Esophagus muscularis mucosa (tissue), 4 donors: ENCODE data around the gene CCDC34. TPM values are rescaled to one million over a fixed set of nuclear protein-coding genes. Genes with fewer than 3 reads are reported as not detected.
"Not testable (repeated sequence)": the region's sequence is repeated elsewhere in the genome, so short reads cannot be mapped to it uniquely, and the experiment has no call there.

Experiments
- DNase-seq: peaks from one replicate; pipeline ENCODE4 v3.0.0-alpha.2; 2017; ENCODE audit errors: extremely low spot score
- H3K27ac ChIP-seq, 4 donors: fragments of 200-600 bp; sonication (generic); replicated peaks in 1 of 4; 1 replicate in 3 of 4; 2 replicates in 1 of 4; pipeline ENCODE4 v1.5.1; 2016 to 2019; ENCODE audit warnings: mild to moderate bottlenecking in 1 of 4
- H3K27me3 ChIP-seq, 4 donors: fragments of 200-600 bp; sonication (generic); one replicate each; pipeline versions ENCODE4 v1.5.1 to v1.6.0; 2016 to 2019
- H3K36me3 ChIP-seq, 4 donors: fragments of 200-600 bp; sonication (generic); one replicate each; pipeline ENCODE4 v1.5.1; 2016 to 2019
- H3K4me1 ChIP-seq, 4 donors: fragments of 200-600 bp; sonication (generic); one replicate each; pipeline ENCODE4 v1.5.1; 2016 to 2019
- H3K4me3 ChIP-seq, 4 donors: fragments of 200-600 bp; sonication (generic); 1 replicate in 2 of 4; 2 replicates in 2 of 4; pipeline ENCODE4 v1.5.1; 2016 to 2019; ENCODE audit warnings: mild to moderate bottlenecking in 4 of 4, moderate library complexity in 1 of 4
- H3K9me3 ChIP-seq, 4 donors: fragments of 200-600 bp; sonication (generic); 1 replicate in 3 of 4; 2 replicates in 1 of 4; pipeline ENCODE4 v1.5.1; 2016 to 2019
- CTCF ChIP-seq, 3 experiments: fragments of 200-600 bp in 2 of 3; fragments of 450-650 bp in 1 of 3; sonication (generic) in 2 of 3; IDR thresholded peaks; one replicate each; pipeline ENCODE4 v1.5.1; 2017 to 2019; ENCODE audit warnings: antibody characterized with exemption in 3 of 3, mild to moderate bottlenecking in 2 of 3, moderate library complexity in 1 of 3
- EP300 ChIP-seq: sonication (generic); formaldehyde crosslinking; IDR thresholded peaks from one replicate; pipeline ENCODE4 v1.6.1; 2017; ENCODE audit warnings: antibody characterized with exemption
- POLR2A ChIP-seq: fragments of 450-650 bp; IDR thresholded peaks from one replicate; pipeline ENCODE4 v1.6.1; 2017; ENCODE audit warnings: antibody characterized with exemption, moderate library complexity, mild to moderate bottlenecking, low read depth
- POLR2AphosphoS5 ChIP-seq, 2 donors: sonication (generic); formaldehyde crosslinking; IDR thresholded peaks; one replicate each; pipeline ENCODE4 v1.6.1; 2017; ENCODE audit warnings: antibody characterized with exemption in 2 of 2
- WGBS: methylation state at CpG from one replicate; pipeline ENCODE4 v1.1.5; 2018; 5-methylcytosine and 5-hydroxymethylcytosine counted together
- intact Hi-C: fragments of 100-400 bp; cut with DNase I; formaldehyde crosslinking; loops from one replicate; pipeline ENCODE4 v1.15.1; 2023
- total RNA-seq, 4 donors: library from RNA; depleted of rRNA; stranded (reverse); fragments of >200 nt; gene quantifications; one replicate each; pipeline versions ENCODE4 v1.1.0 to v1.2.1, GENCODE V29; 2016

The CCDC34 gene
- total RNA-seq, 4 donors from 2014 or later = 0.83 to 1.5 (median 1.2) TPM

DNA sequence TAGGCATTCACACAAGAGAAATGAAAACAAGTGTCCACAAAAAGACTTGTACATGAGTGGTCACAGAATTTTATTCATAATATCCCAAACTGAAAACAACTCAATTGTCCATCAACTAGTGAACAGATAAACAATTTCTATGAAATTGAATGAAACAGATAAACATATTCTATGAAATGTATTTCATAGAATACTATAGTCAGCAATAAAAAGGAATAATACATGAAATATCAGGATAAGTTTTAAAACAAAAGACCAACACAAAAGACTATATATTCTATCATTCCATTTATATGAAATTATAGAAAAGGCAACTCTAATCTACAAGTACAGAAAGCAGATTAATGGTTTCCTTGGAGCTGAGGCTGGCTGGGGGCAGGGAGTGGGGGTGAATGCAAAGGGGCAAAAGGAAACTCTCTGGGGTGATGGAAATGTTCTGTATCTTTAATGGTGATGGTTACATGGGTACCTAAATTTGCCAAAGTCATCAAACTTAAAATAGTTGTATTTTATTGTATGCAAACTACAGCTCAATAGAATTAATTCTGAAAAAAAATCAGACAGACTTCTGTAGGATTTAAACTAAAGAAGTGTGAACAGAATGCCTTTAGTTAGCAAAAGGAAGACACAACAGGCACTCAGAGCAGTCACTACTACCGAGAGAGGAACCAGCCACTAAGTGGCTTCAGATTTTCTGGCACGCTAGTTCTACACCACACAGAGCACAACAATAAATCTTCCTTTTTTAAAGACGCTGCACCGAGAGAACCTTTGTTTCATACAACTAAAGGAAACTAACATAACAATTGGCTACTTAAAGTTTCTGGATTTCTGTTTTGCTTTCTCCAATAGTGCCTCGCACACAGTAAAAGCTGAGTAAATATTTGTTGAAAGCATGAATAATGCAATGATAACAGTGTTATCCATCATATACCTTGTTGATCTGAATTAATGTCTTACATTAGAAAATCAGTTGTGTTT is 15.4 kb downstream of the CCDC34 start:
- Histone ChIP-seq H3K4me1 (peaks cover 0 to 6% (median 0%) of the 10 kb centered on the region in 4 donors), H3K4me3 (no peak overlapping the region), H3K27me3 (no peaks in the 10 kb centered on the region), H3K9me3 (no peaks in the 10 kb centered on the region), H3K27ac (no peak overlapping the region), H3K36me3 (no peaks in the 10 kb centered on the region)
- no peak for DNase-seq
- 88% methylated on average over 5 of the region's 5 CpGs for WGBS
- intact Hi-C loops = no loop called here
- no peak for TF ChIP-seq POLR2A
- no peak for TF ChIP-seq POLR2AphosphoS5 (IDR thresholded peaks at IDR 0.05)
- no peak for TF ChIP-seq CTCF (IDR thresholded peaks at IDR 0.05)
- no peak for TF ChIP-seq EP300

- intact Hi-C loops = no loop called here
These were observed 23.1 kb downstream of the CCDC34 start for GRCh38 chr11:27339941-27340340.

GRCh38 chr11:27334764-27335163 is 28.3 kb downstream of the CCDC34 start:
- H3K27me3 ChIP-seq, H3K9me3 ChIP-seq, H3K36me3 ChIP-seq, H3K4me3 ChIP-seq, H3K27ac ChIP-seq, H3K4me1 ChIP-seq, DNase-seq, intact Hi-C loops: not testable (repeated sequence)
- WGBS = 95% methylated on average over 4 of the region's 4 CpGs

More at GRCh38 chr11:27339941-27340340, 23.1 kb downstream of the CCDC34 start:
- DNase-seq = no peak
- H3K27ac ChIP-seq = no peak overlapping the region
- no peaks in the 10 kb centered on the region for H3K4me1 ChIP-seq
- no peaks in the 10 kb centered on the region for H3K9me3 ChIP-seq
- TF ChIP-seq EP300 = no peak
- no peak for TF ChIP-seq POLR2AphosphoS5 (IDR thresholded peaks at IDR 0.05)
- TF ChIP-seq CTCF (IDR thresholded peaks at IDR 0.05) = no peak
- no peak overlapping the region for H3K4me3 ChIP-seq
- H3K36me3 ChIP-seq = no peaks in the 10 kb centered on the region
- WGBS = 63% methylated on average over 3 of the region's 3 CpGs
- no peaks in the 10 kb centered on the region for H3K27me3 ChIP-seq

GRCh38 chr11:27331981-27332380 is 31.0 kb downstream of the CCDC34 start:
- intact Hi-C loops = no loop called here
- no peak overlapping the region for H3K27ac ChIP-seq
- DNase-seq = no peak
- WGBS = 56% methylated on average over 2 of the region's 2 CpGs
- H3K4me3 ChIP-seq = no peak overlapping the region
- TF ChIP-seq POLR2AphosphoS5 (IDR thresholded peaks at IDR 0.05) (no peak), CTCF (IDR thresholded peaks at IDR 0.05) (no peak), POLR2A (no peak), EP300 (no peak)
- H3K27me3 ChIP-seq = no peaks in the 10 kb centered on the region
- no peaks in the 10 kb centered on the region for H3K4me1 ChIP-seq
- no peaks in the 10 kb centered on the region for H3K9me3 ChIP-seq
- H3K36me3 ChIP-seq = no peaks in the 10 kb centered on the region

DNA sequence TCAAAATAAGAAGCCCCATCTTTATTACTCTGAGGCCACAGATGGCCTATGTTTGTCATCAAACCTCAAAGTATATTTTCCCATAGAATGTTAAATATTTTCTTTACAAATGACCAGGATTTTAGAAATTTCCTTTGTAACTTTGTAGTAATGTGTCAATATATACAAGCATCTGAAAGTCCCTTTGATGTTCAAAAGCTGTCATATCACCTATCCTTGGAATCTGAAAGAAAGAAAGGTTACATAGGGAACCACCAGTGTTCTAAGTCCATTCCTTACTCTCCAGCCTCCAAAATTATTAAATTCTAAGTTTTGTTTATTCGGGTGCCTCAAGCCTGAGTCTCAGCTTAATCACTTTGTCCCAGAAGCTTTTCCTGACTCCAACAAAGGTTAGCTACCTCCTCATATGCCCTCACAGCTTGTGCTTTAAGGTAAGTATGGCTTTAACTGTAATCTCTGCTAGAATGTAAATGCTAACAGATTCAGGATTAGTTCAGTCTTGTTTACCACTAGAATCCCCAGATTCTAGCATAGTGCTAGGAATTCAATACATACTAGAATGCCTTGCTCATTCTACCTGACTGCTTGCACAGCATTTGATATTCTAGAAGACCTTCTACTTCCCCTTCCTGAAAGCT is 32.3 kb downstream of the CCDC34 start:
- no peak overlapping the region for H3K27ac ChIP-seq
- no peak for TF ChIP-seq POLR2A
- TF ChIP-seq POLR2AphosphoS5 (IDR thresholded peaks at IDR 0.05) = no peak
- no peak for TF ChIP-seq EP300
- no peak for TF ChIP-seq CTCF (IDR thresholded peaks at IDR 0.05)
- intact Hi-C loops = no loop called here
- H3K4me3 ChIP-seq = no peak overlapping the region
- WGBS = 96% methylated on average over 1 of the region's 1 CpG
- no peaks in the 10 kb centered on the region for H3K36me3 ChIP-seq
- H3K27me3 ChIP-seq = no peaks in the 10 kb centered on the region
- H3K4me1 ChIP-seq = no peaks in the 10 kb centered on the region
- peaks cover 0 to 4% (median 0%) of the 10 kb centered on the region in 4 donors for H3K9me3 ChIP-seq
- no peak for DNase-seq
